Measurements from ENCODE around the gene PCYOX1L.

The PCYOX1L gene

DNA sequence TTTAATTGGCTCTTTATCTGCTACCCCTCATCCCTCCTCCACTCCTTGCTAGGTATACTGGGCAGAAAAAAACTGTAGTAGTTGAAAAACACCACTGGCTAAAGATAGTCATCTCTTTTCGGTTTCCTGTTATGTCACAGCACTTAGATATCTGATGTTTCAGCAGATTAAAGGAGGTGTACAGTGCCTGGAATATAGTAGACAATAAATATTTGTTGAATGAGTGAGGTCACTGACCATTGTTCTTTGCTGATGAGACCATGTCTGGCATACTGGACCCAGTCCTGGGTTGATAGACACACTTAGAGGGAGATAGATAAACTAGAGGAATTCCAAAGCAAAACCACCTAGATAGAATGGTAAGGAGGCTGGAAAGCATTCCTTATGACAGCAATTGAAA, 9.3 kb upstream of the PCYOX1L start:
- H3K27me3 Mint-ChIP-seq: no peaks in the 10 kb centered on the region
- no peak for ATAC-seq (ENCODE audit: low read depth)
- peaks cover 32% of the 10 kb centered on the region for H3K36me3 Mint-ChIP-seq
- H3K27ac Mint-ChIP-seq: no peak overlapping the region
- no peaks in the 10 kb centered on the region for H3K9me3 Mint-ChIP-seq
- DNase-seq (ENCODE audit: low spot score in 2 of 2): no peak
- peaks cover 16% of the 10 kb centered on the region for H3K4me1 Mint-ChIP-seq
- no peak overlapping the region for H3K4me3 Mint-ChIP-seq

DNA sequence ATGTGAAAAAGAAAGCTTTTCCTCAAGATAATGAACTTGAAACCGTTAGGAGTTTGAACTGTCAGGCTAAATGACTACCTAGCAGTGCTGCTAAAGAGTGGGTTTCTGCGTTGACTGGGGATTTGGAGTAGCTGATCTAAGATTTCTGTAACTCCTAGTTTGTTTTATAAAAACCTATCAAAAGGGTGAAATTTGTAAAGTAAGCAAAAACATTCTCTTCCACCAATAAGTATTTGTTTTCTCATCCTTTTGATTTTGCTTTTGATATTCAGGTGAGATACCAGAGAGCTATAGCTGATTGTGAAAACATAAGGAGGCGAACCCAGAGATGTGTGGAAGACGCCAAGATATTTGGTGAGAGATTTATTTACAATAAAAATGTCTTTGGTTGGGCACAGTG, 8.5 kb upstream of the PCYOX1L start:
- Mint-ChIP-seq H3K9me3 (no peaks in the 10 kb centered on the region), H3K4me3 (no peak overlapping the region), H3K27ac (no peak overlapping the region), H3K36me3 (peaks cover 36% of the 10 kb centered on the region), H3K27me3 (no peaks in the 10 kb centered on the region), H3K4me1 (peaks cover 12% of the 10 kb centered on the region)
- no peak for DNase-seq (ENCODE audit: low spot score in 2 of 2)
- no peak for ATAC-seq (ENCODE audit: low read depth)

DNA sequence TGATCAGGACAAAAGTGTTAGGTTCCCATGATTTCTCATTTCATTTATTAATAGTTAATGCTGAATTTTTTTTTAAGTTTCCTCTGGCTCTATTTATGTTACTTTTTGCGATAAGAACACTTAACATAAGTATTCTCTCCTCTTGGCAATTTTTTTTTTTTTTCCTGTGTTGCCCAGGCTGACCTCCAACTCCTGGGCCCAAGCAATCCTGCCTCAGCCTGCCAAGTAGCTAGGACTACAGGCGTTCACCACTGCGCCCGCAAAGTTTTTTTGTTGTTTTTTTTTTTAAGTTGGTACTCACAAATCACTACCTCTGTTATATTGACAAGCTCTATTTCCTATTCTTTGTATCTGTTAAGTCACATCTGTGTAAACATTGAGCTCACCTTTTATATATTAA, 5.7 kb upstream of the PCYOX1L start:
- peaks cover 41% of the 10 kb centered on the region for H3K36me3 Mint-ChIP-seq
- no peaks in the 10 kb centered on the region for H3K9me3 Mint-ChIP-seq
- ATAC-seq (ENCODE audit: low read depth) (no peak), DNase-seq (ENCODE audit: low spot score in 2 of 2) (no peak)
- no peak overlapping the region for H3K27ac Mint-ChIP-seq
- H3K27me3 Mint-ChIP-seq: no peaks in the 10 kb centered on the region
- peaks cover 5% of the 10 kb centered on the region for H3K4me1 Mint-ChIP-seq
- H3K4me3 Mint-ChIP-seq: no peak overlapping the region

DNA sequence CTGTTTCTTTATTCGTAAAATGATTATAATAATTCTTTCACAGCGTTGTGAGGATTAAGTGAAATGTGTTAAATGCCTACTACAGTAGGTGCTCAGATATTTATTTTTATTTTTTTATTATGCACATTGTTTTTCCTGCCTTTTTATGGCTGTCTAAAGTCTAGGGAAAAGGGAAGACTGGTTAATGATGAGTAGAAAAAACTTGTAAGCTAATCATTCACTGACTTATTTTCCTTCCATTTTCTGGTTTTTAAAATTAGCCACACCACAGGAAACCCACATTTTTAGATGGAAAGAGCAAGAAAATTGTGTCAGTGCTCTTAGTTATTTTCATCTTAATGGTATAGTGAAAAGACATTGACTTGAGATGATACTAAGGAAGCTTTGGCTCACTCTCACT, 3.9 kb upstream of the PCYOX1L start:
- peaks cover 10% of the 10 kb centered on the region for H3K4me1 Mint-ChIP-seq
- H3K4me3 Mint-ChIP-seq: no peak overlapping the region
- no peaks in the 10 kb centered on the region for H3K9me3 Mint-ChIP-seq
- H3K36me3 Mint-ChIP-seq: peaks cover 35% of the 10 kb centered on the region
- DNase-seq (ENCODE audit: low spot score in 2 of 2) (no peak), ATAC-seq (ENCODE audit: low read depth) (no peak)
- H3K27me3 Mint-ChIP-seq: no peaks in the 10 kb centered on the region
- H3K27ac Mint-ChIP-seq: no peak overlapping the region

DNA sequence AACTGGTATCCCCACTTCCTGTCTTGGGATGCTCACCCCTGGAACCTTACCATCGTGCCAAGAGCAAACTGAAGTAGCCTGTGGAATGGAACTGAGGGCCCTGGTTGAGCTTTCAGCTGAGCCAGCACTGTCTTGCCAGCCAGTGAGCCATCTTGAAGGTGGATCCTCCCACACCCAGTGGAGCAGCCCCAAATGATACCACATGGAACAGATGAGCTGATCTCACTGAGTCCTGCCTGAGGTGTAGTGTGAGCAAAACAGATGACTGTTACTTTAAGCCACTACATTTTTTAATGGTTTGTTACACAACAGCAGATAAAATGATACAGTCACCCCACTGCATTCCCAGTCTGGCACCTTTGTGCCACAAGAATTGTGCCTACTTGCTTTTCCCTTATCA, 2.2 kb upstream of the PCYOX1L start:
- Mint-ChIP-seq H3K36me3 (peaks cover 20% of the 10 kb centered on the region), H3K9me3 (no peaks in the 10 kb centered on the region), H3K4me1 (peaks cover 14% of the 10 kb centered on the region), H3K4me3 (no peak overlapping the region), H3K27ac (peak overlapping the region; percentile 32), H3K27me3 (no peaks in the 10 kb centered on the region)
- no peak for ATAC-seq (ENCODE audit: low read depth)
- no peak for DNase-seq (ENCODE audit: low spot score in 2 of 2)

DNA sequence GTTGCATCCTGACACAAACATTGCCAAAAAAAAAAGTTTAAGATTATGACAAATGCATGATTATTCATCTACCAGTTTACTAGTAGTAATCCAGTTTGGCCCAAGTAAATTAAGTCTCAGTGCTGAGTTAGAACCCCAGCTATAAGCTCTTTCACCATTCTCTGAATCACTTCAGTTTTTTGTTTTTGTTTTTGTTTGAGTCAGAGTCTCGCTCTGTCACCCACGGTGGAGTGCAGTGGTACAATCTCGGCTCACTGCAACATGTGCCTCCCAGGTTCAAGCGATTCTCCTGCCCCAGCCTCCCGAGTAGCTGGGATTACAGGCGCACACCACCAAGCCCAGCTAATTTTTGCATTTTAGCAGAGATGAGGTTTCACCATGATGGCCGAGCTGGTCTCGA, 1.5 kb upstream of the PCYOX1L start:
- H3K4me3 Mint-ChIP-seq: no peak overlapping the region
- H3K27me3 Mint-ChIP-seq: no peaks in the 10 kb centered on the region
- no peak overlapping the region for H3K27ac Mint-ChIP-seq
- H3K9me3 Mint-ChIP-seq: no peaks in the 10 kb centered on the region
- H3K36me3 Mint-ChIP-seq: peaks cover 19% of the 10 kb centered on the region
- ATAC-seq (ENCODE audit: low read depth): no peak
- peaks cover 14% of the 10 kb centered on the region for H3K4me1 Mint-ChIP-seq
- DNase-seq (ENCODE audit: low spot score in 2 of 2): no peak

DNA sequence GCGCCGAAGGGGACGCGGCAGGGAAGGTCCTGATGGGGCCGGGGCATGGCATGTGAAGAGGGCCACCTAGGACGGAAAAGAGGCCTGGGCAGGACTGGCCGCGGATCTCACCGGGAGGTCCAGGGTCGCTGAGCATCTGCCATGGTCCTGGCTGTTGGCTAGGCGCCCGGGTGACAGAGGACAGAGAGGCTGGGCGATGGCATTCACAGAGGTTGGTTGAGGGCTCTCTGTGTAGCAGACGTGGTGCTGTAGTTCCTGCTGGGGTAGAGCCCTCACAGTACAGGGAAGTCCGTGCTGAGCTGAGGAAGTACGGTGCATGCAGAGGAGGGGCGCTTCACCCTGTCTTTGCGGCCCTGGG, 427 bp downstream of the PCYOX1L start:
- Mint-ChIP-seq H3K4me3 (peak overlapping the region; percentile 83), H3K36me3 (peaks cover 11% of the 10 kb centered on the region), H3K4me1 (peaks cover 14% of the 10 kb centered on the region), H3K27ac (peak overlapping the region; percentile 62), H3K27me3 (no peaks in the 10 kb centered on the region), H3K9me3 (no peaks in the 10 kb centered on the region)
- ATAC-seq (ENCODE audit: low read depth) (peak; percentile 44), DNase-seq (ENCODE audit: low spot score in 2 of 2) (no peak)

DNA sequence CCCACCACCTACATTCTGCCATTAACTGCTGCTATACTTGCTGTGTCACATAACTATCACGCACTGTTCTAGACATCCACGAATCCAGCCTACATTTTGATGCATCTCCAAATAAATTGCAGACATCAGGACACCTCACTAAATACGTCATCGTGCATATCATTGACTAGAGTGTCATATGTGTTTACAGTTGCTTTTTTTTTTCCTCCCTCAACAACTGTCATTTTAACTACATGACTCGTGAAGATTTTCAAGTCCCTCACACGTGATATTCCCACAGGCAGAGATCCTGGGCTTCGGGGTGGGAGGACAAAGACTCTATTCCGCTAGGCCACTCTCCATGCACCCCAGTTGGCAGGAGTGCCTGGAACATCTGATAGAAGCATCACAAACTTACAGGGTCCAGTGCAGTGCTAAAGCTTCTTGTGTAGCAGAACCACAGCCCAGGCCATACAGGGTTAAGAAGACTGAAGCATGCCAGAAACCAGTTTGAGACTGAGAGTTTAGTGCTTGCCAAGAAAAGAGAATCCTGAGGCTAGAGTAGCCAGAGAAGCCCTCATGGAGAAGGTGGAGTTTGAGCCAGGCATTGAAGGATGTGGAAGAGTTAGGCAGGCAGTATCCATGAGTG, 1.1 kb downstream of the PCYOX1L start:
- DNase-seq (ENCODE audit: low spot score in 2 of 2): no peak
- peak overlapping the region; percentile 62 for H3K27ac Mint-ChIP-seq
- H3K27me3 Mint-ChIP-seq: no peaks in the 10 kb centered on the region
- H3K36me3 Mint-ChIP-seq: peaks cover 8% of the 10 kb centered on the region
- no peak for ATAC-seq (ENCODE audit: low read depth)
- peaks cover 14% of the 10 kb centered on the region for H3K4me1 Mint-ChIP-seq
- no peaks in the 10 kb centered on the region for H3K9me3 Mint-ChIP-seq
- H3K4me3 Mint-ChIP-seq: peak overlapping the region; percentile 83

DNA sequence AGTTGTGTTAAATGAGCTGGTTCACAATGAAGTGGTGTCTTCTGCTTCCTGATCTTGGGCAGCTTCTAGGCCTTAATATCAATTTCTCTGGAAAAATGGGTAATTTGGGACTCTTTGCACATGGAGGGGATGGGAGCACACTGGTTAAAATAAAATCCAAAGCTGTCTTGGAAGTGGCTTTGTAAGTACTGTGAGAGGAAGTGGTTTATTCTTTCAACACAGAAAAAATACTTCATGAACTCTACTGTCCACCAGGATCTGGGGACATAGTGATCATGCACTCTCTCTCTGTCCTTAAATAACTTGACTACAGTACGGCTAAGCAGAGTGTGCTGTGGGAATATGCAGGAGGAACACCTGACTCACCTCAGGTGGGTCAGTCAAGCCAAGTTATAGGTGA, 2.4 kb downstream of the PCYOX1L start:
- Mint-ChIP-seq H3K4me1 (peaks cover 11% of the 10 kb centered on the region), H3K27me3 (no peaks in the 10 kb centered on the region), H3K36me3 (peaks cover 1% of the 10 kb centered on the region), H3K4me3 (no peak overlapping the region), H3K27ac (no peak overlapping the region), H3K9me3 (no peaks in the 10 kb centered on the region)
- DNase-seq (ENCODE audit: low spot score in 2 of 2): no peak
- no peak for ATAC-seq (ENCODE audit: low read depth)

DNA sequence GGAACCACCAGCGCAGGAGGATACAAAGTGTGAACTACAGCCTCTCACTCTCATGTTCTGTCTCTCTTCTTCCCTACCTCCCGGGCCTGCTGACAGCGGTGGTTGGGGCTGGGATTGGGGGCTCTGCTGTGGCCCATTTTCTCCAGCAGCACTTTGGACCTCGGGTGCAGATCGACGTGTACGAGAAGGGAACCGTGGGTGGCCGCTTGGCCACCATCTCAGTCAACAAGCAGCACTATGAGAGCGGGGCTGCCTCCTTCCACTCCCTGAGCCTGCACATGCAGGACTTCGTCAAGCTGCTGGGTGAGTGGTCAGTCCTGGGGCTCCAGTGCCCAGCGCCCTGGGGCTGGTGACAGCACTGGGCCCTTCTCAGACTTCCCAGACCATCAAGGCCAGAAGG, 4.7 kb downstream of the PCYOX1L start:
- Mint-ChIP-seq H3K27ac (no peak overlapping the region), H3K27me3 (no peaks in the 10 kb centered on the region), H3K4me1 (peaks cover 11% of the 10 kb centered on the region), H3K9me3 (no peaks in the 10 kb centered on the region), H3K4me3 (no peak overlapping the region), H3K36me3 (no peaks in the 10 kb centered on the region)
- DNase-seq (ENCODE audit: low spot score in 2 of 2) (no peak), ATAC-seq (ENCODE audit: low read depth) (no peak)

DNA sequence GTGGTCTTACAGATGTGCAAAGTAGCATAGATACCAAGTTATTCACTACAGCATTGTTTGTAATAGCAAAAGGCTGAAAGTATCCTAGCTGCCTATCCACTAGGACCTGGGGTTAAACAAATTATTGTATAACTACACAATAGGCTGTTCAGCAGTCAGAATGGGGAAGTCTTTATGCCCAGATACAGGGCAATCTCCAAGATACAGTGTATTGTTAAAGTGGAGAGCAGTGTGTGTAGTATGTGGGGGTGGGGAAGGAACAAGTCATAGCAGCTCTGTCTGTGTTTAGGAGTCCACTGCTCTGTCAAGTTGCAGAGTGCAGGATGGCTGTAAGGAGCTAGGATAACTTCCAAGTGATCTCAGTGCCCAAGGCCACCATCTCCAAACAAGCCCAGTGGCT, 5.5 kb downstream of the PCYOX1L start:
- H3K4me1 Mint-ChIP-seq: peaks cover 8% of the 10 kb centered on the region
- H3K27ac Mint-ChIP-seq: no peak overlapping the region
- H3K27me3 Mint-ChIP-seq: no peaks in the 10 kb centered on the region
- no peaks in the 10 kb centered on the region for H3K9me3 Mint-ChIP-seq
- no peak overlapping the region for H3K4me3 Mint-ChIP-seq
- H3K36me3 Mint-ChIP-seq: no peaks in the 10 kb centered on the region
- no peak for ATAC-seq (ENCODE audit: low read depth)
- DNase-seq (ENCODE audit: low spot score in 2 of 2): no peak

DNA sequence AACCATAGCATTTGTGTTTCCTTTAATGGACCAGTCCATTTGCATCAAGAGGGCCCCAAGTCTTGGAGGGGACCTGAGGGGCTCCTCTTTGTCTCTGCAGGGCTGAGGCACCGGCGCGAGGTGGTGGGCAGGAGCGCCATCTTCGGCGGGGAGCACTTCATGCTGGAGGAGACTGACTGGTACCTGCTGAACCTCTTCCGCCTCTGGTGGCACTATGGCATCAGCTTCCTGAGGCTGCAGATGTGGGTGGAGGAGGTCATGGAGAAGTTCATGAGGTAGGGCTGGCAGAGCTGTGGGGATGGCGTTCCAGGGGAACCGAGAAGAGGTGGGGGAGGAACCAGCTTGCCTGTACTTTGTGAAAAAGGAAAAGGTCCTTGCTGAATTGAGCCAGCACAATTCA, 6.1 kb downstream of the PCYOX1L start:
- ATAC-seq (ENCODE audit: low read depth) (no peak), DNase-seq (ENCODE audit: low spot score in 2 of 2) (no peak)
- Mint-ChIP-seq H3K4me1 (peaks cover 3% of the 10 kb centered on the region), H3K4me3 (no peak overlapping the region), H3K9me3 (no peaks in the 10 kb centered on the region), H3K27me3 (no peaks in the 10 kb centered on the region), H3K36me3 (no peaks in the 10 kb centered on the region), H3K27ac (no peak overlapping the region)

DNA sequence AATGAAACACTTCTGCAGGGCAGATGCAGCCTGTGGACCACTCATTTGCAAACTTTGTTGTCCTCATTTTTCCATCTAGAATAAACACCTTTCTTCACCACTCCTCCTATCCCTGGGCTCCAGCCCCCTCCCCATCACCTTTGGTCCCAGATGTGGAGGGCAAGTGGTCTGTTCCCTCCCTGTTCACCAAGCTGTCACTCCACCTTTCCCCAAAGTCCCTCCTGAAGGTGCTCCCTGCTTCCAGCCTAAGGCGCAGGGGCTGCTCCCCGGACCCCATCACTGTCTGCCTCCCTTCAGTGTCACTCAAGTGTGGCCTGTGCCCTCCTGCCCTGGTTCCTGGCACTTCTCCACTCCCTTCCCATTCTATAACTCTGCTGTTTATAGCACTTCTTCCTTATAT, 6.9 kb downstream of the PCYOX1L start:
- Mint-ChIP-seq H3K4me1 (peaks cover 4% of the 10 kb centered on the region), H3K4me3 (no peak overlapping the region), H3K36me3 (no peaks in the 10 kb centered on the region), H3K9me3 (no peaks in the 10 kb centered on the region), H3K27ac (no peak overlapping the region), H3K27me3 (no peaks in the 10 kb centered on the region)
- no peak for ATAC-seq (ENCODE audit: low read depth)
- DNase-seq (ENCODE audit: low spot score in 2 of 2): no peak

DNA sequence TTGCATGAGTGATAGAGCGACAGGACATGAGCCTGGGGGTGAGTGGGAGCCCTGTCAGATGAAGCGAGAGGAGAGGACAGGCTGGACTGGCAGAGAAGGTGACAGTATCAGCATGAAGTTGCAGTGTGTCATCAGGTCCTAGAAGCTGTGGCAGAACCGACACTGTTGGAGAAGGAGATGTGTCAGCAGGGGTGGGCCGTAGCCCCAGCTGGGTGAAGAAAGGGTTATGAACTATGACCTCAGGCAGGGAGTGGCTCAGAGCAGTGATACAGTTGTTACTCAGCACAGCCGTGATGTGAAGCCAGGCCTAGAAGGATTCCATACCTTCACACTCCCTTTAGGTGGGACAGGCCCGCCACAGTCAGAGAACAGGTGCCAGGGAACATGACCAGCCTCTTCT, 7.6 kb downstream of the PCYOX1L start:
- H3K4me1 Mint-ChIP-seq: peaks cover 4% of the 10 kb centered on the region
- no peaks in the 10 kb centered on the region for H3K27me3 Mint-ChIP-seq
- no peaks in the 10 kb centered on the region for H3K36me3 Mint-ChIP-seq
- H3K4me3 Mint-ChIP-seq: no peak overlapping the region
- H3K27ac Mint-ChIP-seq: no peak overlapping the region
- DNase-seq (ENCODE audit: low spot score in 2 of 2) (no peak), ATAC-seq (ENCODE audit: low read depth) (no peak)
- H3K9me3 Mint-ChIP-seq: no peaks in the 10 kb centered on the region

DNA sequence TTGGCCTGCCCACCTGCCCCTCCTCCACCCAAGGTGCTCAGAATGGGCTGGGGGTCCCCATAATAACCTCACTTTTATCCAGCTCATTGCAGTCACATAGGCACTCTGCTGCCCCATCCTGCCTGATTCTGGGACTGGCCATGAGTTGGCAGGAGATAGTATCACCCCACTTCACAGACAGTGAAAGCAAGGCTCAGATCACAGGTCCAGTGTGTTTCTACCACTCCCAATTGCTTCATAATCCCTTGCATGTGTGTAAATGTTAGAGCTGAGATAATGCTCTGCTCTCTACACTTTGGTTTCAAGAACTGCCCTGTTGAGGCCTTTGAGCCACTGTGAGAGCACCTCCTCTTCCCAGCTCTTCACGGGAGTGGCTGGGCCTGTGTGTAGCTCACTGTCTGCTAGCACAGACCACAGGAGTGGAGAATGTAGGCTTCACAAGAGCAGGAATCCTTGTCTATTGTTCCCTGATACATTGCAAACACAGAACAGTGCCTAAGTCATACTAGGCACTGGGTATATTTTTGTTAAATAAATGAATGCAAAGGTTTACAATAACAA, 8.4 kb downstream of the PCYOX1L start:
- H3K27me3 Mint-ChIP-seq: no peaks in the 10 kb centered on the region
- H3K36me3 Mint-ChIP-seq: no peaks in the 10 kb centered on the region
- H3K4me3 Mint-ChIP-seq: no peak overlapping the region
- DNase-seq (ENCODE audit: low spot score in 2 of 2) (no peak), ATAC-seq (ENCODE audit: low read depth) (no peak)
- H3K27ac Mint-ChIP-seq: no peak overlapping the region
- H3K9me3 Mint-ChIP-seq: no peaks in the 10 kb centered on the region
- peaks cover 4% of the 10 kb centered on the region for H3K4me1 Mint-ChIP-seq
